Heart left ventricle (tissue), 16 donors: ENCODE data around the gene MGAT5. TPM values are rescaled to one million over a fixed set of nuclear protein-coding genes. Genes with fewer than 3 reads are reported as not detected.

Experiments
- ATAC-seq, 4 donors: fragments of 200-7000 bp; cut with Tn5 transposase; one replicate each; pipeline ENCODE4 v1.9.1; 2020 to 2022; ENCODE audit warnings: moderate library complexity in 4 of 4, mild to moderate bottlenecking in 3 of 4, moderate number of reproducible peaks in 1 of 4
- DNase-seq, 5 donors: peaks; one replicate each; pipeline ENCODE4 v3.0.0-alpha.2; 2020
- H3K27ac ChIP-seq, 12 donors: fragments of 200-600 bp; sonication (generic) in 4 of 12; one replicate each; pipeline versions ENCODE4 v1.5.0 to v1.8.0; 2016 to 2022; ENCODE audit warnings: mild to moderate bottlenecking in 2 of 12
- H3K27me3 ChIP-seq, 9 donors: fragments of 200-600 bp; sonication (generic) in 2 of 9; one replicate each; pipeline versions ENCODE4 v1.5.1 to v1.8.0; 2016 to 2022; ENCODE audit warnings: mild to moderate bottlenecking in 3 of 9
- H3K36me3 ChIP-seq, 9 donors: fragments of 200-600 bp; sonication (generic) in 2 of 9; one replicate each; pipeline versions ENCODE4 v1.5.0 to v1.8.0; 2018 to 2022; ENCODE audit warnings: mild to moderate bottlenecking in 2 of 9
- H3K4me1 ChIP-seq, 12 donors: fragments of 200-600 bp; sonication (generic) in 4 of 12; one replicate each; pipeline versions ENCODE4 v1.5.0 to v1.8.0; 2016 to 2022; ENCODE audit warnings: mild to moderate bottlenecking in 3 of 12
- H3K4me3 ChIP-seq, 12 donors: fragments of 200-600 bp; sonication (generic) in 4 of 12; one replicate each; pipeline versions ENCODE4 v1.5.0 to v1.8.0; 2017 to 2022; ENCODE audit warnings: mild to moderate bottlenecking in 9 of 12, moderate library complexity in 4 of 12
- H3K9me3 ChIP-seq, 12 donors: fragments of 200-600 bp; sonication (generic) in 4 of 12; one replicate each; pipeline versions ENCODE4 v1.5.0 to v1.8.0; 2016 to 2022; ENCODE audit warnings: mild to moderate bottlenecking in 1 of 12
- POLR2A ChIP-seq, 2 donors: fragments of 450-650 bp; IDR thresholded peaks; one replicate each; pipeline ENCODE4 v1.6.1; 2017; ENCODE audit warnings: antibody characterized with exemption in 2 of 2, mild to moderate bottlenecking in 2 of 2, moderate library complexity in 2 of 2
- WGBS, 4 donors: extraction: QIAGEN DNeasy Blood & Tissue Kit in 2 of 4; methylation state at CpG; one replicate each; pipeline versions ENCODE4 v1.1.5 to v1.1.7; 2013 to 2018; 5-methylcytosine and 5-hydroxymethylcytosine counted together
- intact Hi-C, 10 donors: fragments of 100-400 bp; cut with DNase I; formaldehyde crosslinking; loops; one replicate each; pipeline versions ENCODE4 v1.11.1 to v1.14.2; 2022
- polyA plus RNA-seq, 2 donors: library from polyadenylated mRNA; stranded (reverse); fragments of 200-250 nt; gene quantifications; one replicate each; pipeline ENCODE4 v1.2.3, GENCODE V29; 2013
- total RNA-seq, 9 donors: library from RNA; depleted of rRNA in 2 of 9; stranded (reverse); fragments of >200 nt in 2 of 9; fragmentation: NEBNext Ultra II Directional in 3 of 9; extraction: Animal tissue kit (Norgen Biotek cat#: 25700) in 3 of 9; gene quantifications; one replicate each; pipeline versions ENCODE4 v1.1.0 to v1.2.4, GENCODE V29; 2016 to 2023
- TF ChIP-seq, protein P1 (sequence below), 12 donors: fragments of 200-600 bp; sonication (generic) in 4 of 12; IDR thresholded peaks; one replicate each; pipeline versions ENCODE4 v1.5.0 to v1.8.0; 2018 to 2022; ENCODE audit warnings: antibody characterized with exemption in 12 of 12, mild to moderate bottlenecking in 5 of 12
- donor health status: ischemic (EF 13 %, LVEDD 7.1; RV severe dilation, severe dysfunction).
- donor health status: healthy with polysubstance abuse.
- donor health status: DM: no; HTN: yes; CAD: no.
- donor health status: DM: no; HTN: no; CAD: no.
- donor health status: ischemic (EF 25% LVEDD 6.9; RV normal size, moderate dysfunction).
- donor health status: ischemic (EF 25% LVEDD 5.7; RV mildly dilated, moderate dysfunction).
- donor health status: healthy.
- donor health status: DM: yes; HTN: yes; CAD: no.
- donor health status: ischemic (EF 35%, LVEDD 5.7; RV mildly dilated, moderate dysfunction).
- donor health status: nonischemic (EF 11% LVEDD 7.7; RV severe dilation, severe dysfunction).
- donor health status: DM: yes; HTN: yes; CAD: no.
- donor health status: PGD.
- donor health status: ischemic (EF 29% LVEDD 5.4; RV normal size, mild dysfunction).
- donor health status: nonischemic (EF 23%, LVEDD 6.1; RV moderate dilation, normal function).

MGAT5 gene
- total and polyA plus RNA-seq, 11 donors = 9.7 to 116 (median 79.3) TPM

GRCh38 chr2:134271758-134272157 is 17.9 kb downstream of the MGAT5 start:
- TF ChIP-seq, protein P1, sequence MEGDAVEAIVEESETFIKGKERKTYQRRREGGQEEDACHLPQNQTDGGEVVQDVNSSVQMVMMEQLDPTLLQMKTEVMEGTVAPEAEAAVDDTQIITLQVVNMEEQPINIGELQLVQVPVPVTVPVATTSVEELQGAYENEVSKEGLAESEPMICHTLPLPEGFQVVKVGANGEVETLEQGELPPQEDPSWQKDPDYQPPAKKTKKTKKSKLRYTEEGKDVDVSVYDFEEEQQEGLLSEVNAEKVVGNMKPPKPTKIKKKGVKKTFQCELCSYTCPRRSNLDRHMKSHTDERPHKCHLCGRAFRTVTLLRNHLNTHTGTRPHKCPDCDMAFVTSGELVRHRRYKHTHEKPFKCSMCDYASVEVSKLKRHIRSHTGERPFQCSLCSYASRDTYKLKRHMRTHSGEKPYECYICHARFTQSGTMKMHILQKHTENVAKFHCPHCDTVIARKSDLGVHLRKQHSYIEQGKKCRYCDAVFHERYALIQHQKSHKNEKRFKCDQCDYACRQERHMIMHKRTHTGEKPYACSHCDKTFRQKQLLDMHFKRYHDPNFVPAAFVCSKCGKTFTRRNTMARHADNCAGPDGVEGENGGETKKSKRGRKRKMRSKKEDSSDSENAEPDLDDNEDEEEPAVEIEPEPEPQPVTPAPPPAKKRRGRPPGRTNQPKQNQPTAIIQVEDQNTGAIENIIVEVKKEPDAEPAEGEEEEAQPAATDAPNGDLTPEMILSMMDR (IDR thresholded peaks at IDR 0.05) = no peak
- TF ChIP-seq POLR2A (IDR thresholded peaks at IDR 0.05) = no peak
- peaks cover 0 to 16% (median 7%) of the 10 kb centered on the region in 9 donors for H3K36me3 ChIP-seq
- peaks cover 0 to 83% (median 42%) of the 10 kb centered on the region in 12 donors for H3K4me1 ChIP-seq
- intact Hi-C loops = loop anchor here in 1 of 10 donors (10.0 kb wide), 1 partner anchor 93 kb away; no protein-coding TSS in a partner anchor
- H3K27me3 ChIP-seq = no peaks in the 10 kb centered on the region
- no peaks in the 10 kb centered on the region for H3K9me3 ChIP-seq
- H3K4me3 ChIP-seq = no peak overlapping the region
- DNase-seq (no peak), ATAC-seq (no peak)
- peak overlapping the region in 4 of 12 donors; percentile 10 to 27 (median 18) for H3K27ac ChIP-seq
- WGBS, 4 donors = 60 to 73% (median 62%) methylated on average over 2 of the region's 2 CpGs

GRCh38 chr2:134272806-134273205 is 18.9 kb downstream of the MGAT5 start:
- H3K36me3 ChIP-seq = peaks cover 0 to 16% (median 7%) of the 10 kb centered on the region in 9 donors
- intact Hi-C loops = loop anchor here in 1 of 10 donors (10.0 kb wide), 1 partner anchor 92 kb away; no protein-coding TSS in a partner anchor
- no peaks in the 10 kb centered on the region for H3K27me3 ChIP-seq
- peak overlapping the region in 2 of 12 donors; percentile 19 to 41 for H3K27ac ChIP-seq
- TF ChIP-seq POLR2A (IDR thresholded peaks at IDR 0.05) = no peak
- TF ChIP-seq, protein P1 (IDR thresholded peaks at IDR 0.05) = no peak
- H3K4me3 ChIP-seq = no peak overlapping the region
- H3K4me1 ChIP-seq = peaks cover 0 to 77% (median 47%) of the 10 kb centered on the region in 12 donors
- H3K9me3 ChIP-seq = no peaks in the 10 kb centered on the region
- DNase-seq (no peak), ATAC-seq (no peak)
- 82 to 87% (median 83%) methylated on average over 9 of the region's 9 CpGs for WGBS, 4 donors

DNA sequence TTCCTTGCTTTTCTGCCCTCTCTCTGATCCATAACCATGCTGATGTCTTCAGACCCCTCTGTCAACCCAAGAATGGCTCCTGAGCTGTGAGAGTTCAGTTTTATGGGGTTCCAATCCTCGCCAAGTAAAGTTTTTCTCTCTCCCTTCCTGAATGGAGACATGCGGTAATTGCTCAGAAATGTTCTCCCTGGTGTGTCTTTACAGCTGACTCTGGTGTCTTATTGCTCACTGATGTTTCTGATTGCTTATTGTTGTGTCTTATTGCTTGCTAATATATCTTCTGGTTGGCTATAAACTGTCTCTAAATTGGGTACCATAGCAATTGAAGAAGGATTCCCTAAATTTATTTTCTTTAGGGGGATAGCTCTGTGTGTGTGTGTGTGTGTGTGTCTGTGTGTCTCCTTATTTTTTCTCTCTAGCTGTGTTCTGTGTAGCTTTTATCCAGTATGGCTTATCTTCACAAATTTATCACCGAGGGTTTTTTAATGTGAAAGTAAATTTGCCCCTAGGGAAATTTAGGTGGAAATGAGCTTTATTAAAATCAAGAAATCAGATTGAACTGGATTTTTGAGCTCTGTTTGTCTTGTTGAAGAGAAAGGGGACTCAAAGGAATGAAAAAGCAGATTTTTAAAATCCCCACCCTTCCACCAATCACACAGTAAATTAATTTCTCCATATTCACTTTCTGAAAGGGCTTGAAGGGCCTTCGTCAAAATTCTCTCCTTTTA is 19.5 kb downstream of the MGAT5 start:
- DNase-seq (no peak), ATAC-seq (peak in 1 of 4 donors; percentile 8)
- intact Hi-C loops = loop anchor here in 1 of 10 donors (10.0 kb wide), 1 partner anchor 91 kb away; no protein-coding TSS in a partner anchor
- Histone ChIP-seq H3K27me3 (no peaks in the 10 kb centered on the region), H3K27ac (peak overlapping the region in 4 of 12 donors; percentile 11 to 41 (median 28)), H3K4me3 (no peak overlapping the region), H3K9me3 (no peaks in the 10 kb centered on the region), H3K4me1 (peaks cover 0 to 77% (median 45%) of the 10 kb centered on the region in 12 donors), H3K36me3 (peaks cover 0 to 16% (median 7%) of the 10 kb centered on the region in 9 donors)
- 70 to 81% (median 77%) methylated on average over 4 of the region's 4 CpGs for WGBS, 4 donors
- TF ChIP-seq, protein P1 (IDR thresholded peaks at IDR 0.05) = no peak
- no peak for TF ChIP-seq POLR2A (IDR thresholded peaks at IDR 0.05)

GRCh38 chr2:134274121-134274520 is 20.2 kb downstream of the MGAT5 start:
- intact Hi-C loops = loop anchor here in 1 of 10 donors (10.0 kb wide), 1 partner anchor 91 kb away; no protein-coding TSS in a partner anchor
- peaks cover 0 to 77% (median 49%) of the 10 kb centered on the region in 12 donors for H3K4me1 ChIP-seq
- H3K27me3 ChIP-seq = no peaks in the 10 kb centered on the region
- peaks cover 0 to 16% (median 7%) of the 10 kb centered on the region in 9 donors for H3K36me3 ChIP-seq
- H3K9me3 ChIP-seq = no peaks in the 10 kb centered on the region
- H3K27ac ChIP-seq = peak overlapping the region in 2 of 12 donors; percentile 10 to 19
- 96 to 98% (median 98%) methylated on average over 3 of the region's 3 CpGs for WGBS, 4 donors
- no peak for DNase-seq
- H3K4me3 ChIP-seq = no peak overlapping the region
- no peak for ATAC-seq
- TF ChIP-seq, protein P1 (IDR thresholded peaks at IDR 0.05) = no peak
- TF ChIP-seq POLR2A (IDR thresholded peaks at IDR 0.05) = no peak
